GM20431 (cell line): Measurements from ENCODE around the gene STRN3.
"Not testable (repeated sequence)": the region's sequence is repeated elsewhere in the genome, so short reads cannot be mapped to it uniquely, and the experiment has no call there.

Experiments used
- in situ Hi-C: fragments of 300-500 bp; cut with MseI, MboI; formaldehyde crosslinking; loops from one replicate; pipeline ENCODE4 v1.15.0; 2020; ENCODE audit warnings: low sequenced_read_pairs; ENCODE audit not compliant: unreplicated experiment

Gene STRN3

DNA sequence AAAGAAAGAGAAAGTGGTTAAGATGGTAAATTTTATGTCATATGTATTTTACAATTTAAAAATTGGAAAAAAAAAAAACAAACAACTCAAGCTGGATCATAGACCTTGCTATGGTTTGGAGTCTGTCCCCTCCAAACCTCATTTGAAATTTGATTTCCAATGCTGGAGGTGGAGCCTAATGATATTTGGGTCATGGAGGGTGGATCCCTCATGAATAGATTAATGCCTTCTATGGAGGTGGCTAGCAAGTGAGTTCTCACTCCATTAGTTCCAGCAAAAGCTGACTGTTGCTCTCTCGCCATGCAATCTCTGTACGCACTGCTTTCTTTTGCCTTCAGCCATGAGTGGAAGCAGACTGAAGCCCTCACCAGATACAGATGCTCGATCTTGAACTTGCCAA is 22.9 kb downstream of the STRN3 start:
- in situ Hi-C loops, result no loop called here

DNA sequence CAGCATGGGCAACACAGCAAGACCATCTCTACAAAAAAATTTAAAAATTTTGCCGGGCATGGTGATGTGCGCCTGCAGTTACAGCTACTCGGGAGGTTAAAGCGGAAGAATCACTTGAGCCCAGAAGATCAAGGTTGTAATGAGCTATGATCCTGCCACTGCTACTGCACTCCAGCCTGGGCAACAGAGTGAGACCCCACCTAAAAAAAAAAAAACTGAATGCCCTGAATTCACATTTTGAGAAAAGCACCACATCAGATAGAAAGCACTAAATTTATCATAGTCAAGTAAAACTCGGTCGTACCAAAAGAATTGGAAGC is 24.9 kb downstream of the STRN3 start:
- in situ Hi-C loops, result no loop called here

DNA sequence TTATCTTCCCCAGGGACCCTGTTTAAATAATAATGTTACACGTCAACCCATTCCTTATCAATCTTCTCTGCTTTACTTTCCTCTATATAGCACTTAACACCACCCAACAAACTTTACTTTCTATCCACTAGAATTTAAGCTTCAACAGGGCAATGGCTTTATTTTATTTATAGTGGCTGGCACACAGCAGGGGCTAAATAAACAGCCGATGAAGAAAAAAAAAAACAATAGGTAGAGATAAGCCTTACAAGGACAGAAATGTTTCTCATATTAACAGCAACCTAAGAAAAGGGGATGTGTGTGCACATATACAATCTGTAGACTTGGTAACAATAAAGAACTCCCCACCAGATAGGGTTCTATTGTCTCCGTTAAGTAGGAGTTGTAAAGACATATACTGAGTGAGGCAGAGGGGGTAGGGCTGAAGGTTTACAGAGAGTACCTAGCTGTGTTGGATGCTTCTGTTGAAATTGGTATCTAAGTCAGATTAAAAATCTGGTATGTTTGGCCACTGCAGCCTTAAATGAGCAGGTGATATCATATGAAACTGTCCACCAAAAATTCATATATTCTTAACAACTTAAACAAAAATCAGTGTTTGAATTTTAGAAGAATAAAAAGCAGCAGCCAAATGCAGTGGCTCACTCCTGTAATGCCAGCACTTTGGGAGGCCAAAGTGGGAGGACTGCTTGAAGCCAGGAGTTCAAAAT is 25.4 kb downstream of the STRN3 start:
- in situ Hi-C loops, result no loop called here

DNA sequence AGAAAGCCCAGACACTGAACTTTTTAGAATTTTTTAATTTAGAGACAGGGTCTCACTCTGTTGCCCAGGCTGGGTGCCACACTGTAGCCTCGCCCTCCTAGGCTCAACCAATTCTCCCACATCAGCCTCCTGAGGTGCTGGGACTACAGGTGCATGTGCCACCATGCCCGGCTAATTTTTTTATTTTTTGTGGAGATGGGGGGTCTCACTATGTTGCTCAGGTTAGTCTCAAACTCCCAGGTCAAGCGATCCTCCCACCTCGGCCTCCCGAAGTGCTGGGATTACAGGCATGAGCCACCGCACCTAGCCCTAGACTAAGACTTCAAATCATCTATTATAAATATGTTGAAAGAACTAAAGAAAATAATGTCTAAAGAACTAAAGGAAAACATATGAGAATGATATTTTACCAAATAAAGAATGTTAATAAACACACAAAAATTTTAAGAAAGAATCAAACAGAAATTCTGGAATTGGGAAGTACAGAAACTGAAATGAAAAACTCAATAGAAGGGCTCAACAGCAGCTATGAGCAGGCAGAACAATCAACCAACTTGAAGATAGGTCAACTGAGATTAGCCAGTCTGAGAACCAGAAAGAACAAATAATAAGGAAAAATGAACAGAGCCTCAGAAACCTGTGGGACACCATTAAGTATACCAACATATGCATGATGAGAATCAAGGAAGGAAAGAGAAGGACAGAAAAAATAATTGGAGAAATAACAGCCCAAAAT is 27.0 kb downstream of the STRN3 start:
- in situ Hi-C loops, result no loop called here

DNA sequence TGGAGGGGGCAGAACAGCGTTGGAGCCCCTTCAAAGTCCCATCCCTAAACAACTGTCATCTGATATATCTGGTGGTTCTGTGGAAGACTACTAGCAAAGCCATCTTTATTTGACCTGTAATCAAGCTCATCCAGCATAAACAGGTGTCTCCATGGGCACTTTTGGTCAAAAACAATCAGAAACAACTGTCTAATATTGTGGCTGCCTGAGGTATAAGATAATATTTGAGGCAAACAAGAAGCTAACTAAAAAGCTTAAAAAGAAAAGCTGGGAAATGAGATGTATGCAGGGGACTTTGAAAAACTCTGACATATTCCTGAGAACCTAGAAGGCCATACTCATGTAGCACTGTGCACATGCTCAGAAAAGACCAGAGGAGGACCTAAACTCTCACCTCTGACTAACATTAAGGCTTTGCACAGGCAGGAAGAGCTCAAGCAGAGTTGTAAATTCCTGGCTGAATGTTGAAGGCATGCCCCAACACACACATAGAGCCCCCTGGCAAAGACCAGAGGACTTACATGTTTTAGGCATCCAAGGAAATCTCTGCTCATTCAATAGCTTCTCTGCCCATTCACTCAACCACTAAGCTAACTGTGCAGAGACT is 28.0 kb downstream of the STRN3 start:
- in situ Hi-C loops, result no loop called here

DNA sequence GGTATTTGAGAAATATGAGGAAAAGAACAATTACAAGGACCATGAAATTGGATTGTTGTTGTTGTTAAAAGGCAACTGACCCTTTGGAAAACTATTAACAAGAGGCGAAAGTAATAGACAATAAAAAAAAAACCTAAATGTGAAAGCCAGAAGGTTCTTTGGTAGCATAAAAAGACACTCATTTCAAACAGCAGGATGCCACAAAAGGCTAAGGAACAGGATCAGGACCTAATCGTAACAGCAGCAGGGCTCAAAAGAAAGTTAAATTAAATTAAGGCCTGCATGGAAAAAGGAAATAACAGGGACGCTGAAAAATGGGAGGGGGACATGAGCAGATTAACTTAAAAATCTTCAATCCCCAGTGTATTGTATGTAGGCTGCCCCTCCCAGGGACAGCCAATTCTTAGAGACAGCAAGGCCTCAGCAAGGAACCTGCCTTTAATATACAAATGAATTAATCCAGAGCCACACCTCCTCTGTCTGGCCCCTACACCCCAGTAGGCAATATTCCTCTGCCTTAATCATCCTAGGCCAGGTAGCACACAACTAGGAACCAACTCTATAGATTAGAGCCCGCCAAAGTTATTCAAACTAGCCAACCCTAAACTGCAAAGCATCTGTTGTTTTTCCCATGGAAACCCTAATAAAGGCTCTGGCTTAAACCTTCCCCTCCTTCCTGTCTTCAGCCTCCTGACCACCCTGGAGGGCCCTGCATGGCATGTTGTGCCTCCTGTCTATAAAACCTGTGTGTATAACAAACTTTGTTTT is 29.1 kb downstream of the STRN3 start:
- in situ Hi-C loops, result no loop called here

DNA sequence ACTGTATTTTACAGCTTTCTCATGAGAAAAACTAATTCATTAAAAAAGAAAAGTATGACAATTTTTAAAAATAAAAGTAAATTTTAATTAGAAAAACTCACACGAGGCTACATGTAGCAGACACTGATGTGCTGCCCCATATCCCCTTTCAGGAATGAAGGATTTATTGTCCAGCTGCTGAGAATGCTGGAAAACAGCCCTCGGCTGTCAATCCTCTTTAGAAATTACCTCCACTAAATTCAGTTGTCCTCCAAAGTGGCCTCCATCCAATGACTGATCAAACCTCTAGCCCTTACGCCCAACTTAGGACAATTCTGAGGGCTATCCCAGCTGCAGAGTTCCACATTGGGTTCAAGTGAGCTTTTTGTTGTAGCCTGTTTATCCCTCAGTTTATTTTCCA is 30.5 kb downstream of the STRN3 start:
- in situ Hi-C loops, result no loop called here

DNA sequence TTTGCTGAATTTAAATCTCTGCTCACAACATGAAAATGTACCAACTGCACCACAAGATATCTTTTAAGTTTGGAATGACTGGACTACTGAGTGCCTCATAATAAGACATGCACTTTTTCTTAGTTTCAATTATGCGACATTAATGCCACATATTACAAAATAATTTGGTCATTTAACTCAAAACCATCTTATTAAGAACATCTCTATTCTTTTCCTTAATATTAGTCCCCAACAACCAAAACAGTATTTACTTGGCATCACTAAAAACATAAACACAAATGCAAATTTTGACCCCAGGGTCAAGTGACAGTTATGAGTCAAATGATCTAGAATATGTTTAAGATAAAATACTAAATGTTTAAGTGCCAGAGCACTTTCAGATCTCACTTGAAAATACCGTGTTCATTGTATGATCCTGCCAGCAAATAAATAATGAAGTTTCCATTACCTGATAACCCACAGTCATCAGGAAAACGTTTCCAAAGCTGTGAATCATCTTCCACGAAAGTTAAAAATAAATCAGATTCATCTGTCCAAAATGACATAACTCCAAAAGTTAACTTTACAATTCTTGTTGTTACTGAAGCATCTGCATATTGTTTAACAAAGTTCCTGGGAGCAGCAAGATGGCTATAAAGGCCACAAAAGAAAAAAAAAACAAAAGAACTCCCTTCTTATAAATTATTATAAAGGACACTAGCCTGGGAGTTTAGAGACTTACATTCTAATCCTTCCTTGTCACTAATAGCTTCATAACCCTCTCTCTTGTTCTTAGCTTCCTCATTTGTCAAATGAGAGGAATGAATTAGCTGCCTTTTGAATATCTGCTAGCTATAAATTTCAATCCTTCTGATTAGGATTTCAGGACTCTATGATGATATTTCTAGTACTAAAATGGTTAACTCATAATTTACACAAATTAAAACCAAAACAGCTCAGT is 31.2 kb downstream of the STRN3 start:
- in situ Hi-C loops, result no loop called here

DNA sequence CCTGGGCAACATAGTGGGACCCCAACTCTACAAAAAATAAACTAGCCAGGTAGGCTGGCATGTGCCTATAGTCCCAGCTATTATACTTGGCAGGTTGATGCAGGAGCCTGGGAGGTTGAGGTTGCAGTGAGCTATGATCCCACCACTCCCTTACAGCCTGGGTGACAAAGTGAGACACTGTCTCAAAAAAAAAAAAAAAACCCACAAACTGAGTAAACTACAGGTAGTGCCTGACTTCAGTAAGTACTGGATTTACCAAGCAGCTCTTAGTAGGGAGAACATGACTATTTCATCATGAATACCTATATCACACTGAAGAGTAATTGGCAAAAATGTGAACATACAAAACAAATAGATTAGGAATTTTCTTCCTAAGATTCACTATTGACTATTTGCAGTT is 33.1 kb downstream of the STRN3 start:
- in situ Hi-C loops, result no loop called here

DNA sequence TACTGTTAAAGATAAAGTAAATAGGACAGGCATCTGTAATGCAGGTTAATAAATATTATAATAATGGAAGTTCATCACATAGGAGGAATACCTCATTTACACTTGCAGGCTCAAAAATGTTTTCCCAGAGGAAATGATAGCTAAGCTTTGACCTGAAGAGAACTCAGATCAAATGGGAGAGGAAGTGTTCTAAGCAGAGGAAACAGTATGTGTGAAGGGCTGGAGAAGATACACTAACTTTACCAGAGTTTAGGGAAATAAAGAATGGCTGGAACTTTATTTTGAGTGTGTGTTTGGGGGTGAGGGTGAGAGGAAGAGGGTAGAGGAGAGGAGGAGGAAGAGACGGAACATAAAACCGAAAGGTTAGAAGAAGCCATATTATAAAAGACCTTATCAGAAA is 34.8 kb downstream of the STRN3 start:
- in situ Hi-C loops, result no loop called here

DNA sequence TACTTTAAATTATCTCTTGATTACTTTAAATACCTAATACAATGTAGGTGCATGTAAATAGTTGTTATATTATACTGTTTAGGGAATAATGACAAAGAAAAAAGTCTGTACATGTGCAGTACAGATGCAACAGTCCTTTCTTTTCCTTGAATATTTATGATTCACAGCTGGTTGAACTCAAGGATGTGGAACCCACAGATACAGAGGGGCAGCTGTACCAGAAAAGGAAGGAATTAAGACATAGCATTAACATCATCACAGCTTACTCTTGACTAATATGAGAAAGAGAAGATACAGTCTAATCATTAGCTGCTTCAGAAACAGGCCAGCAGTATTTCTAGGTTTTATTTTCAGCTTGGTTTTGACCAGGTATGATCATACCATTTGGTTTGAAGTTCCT is 35.4 kb downstream of the STRN3 start:
- in situ Hi-C loops, result no loop called here

DNA sequence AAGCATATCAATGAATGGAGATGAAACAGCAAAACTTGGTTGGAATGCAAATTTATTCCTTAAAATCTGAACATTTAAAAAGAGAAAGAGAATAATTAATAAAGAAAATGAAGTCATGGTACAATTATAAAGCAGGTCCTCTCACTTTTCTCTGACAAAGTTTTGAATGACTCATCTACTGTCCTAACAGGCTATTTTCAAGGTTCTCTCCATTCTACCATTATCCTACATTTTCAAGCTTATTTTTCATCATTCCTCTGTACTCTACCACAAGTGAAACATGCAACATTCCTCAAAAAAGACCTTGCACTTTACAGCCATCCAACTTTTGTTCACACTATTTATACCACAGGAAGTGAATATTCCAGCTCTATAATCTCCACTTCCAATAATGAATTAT is 37.7 kb downstream of the STRN3 start:
- in situ Hi-C loops, result no loop called here

DNA sequence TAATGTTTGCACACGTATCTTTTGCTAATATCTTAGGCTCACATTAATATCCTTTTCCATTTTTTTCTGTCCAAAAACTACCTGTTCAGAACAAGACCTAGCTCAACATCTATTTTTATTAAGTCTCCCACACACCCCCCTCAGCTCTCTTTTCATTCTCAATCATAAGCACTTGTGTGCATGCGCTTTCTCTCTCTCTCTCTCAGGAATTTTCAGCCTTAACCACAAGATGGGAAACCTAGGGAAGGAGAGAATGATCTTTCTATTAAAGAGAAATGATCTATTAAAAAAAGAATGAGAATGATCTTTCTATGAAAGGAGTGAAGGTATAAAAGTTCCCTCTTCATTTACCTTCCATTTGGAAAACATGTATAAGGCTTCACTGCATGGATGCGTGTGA is 40.4 kb downstream of the STRN3 start:
- in situ Hi-C loops, result no loop called here

DNA sequence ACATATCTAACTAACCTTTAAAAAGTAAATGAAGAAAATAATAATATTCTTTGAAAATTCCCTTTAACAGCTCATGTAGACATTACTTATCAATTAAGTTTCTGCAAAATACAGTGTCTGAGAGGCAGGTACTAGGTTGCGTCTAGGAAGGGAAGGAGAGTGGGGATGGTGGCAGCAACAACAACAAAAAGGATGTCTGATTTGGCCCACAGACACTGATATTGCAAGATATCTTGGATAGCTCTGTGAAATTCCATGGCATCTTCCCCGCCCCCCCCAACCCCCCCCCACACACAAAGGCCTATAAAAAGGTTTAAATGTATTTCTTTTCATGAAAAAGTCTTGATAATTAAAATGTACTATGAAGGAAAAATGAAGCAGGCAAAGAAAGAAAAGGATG is 42.3 kb downstream of the STRN3 start:
- in situ Hi-C loops, result no loop called here

DNA sequence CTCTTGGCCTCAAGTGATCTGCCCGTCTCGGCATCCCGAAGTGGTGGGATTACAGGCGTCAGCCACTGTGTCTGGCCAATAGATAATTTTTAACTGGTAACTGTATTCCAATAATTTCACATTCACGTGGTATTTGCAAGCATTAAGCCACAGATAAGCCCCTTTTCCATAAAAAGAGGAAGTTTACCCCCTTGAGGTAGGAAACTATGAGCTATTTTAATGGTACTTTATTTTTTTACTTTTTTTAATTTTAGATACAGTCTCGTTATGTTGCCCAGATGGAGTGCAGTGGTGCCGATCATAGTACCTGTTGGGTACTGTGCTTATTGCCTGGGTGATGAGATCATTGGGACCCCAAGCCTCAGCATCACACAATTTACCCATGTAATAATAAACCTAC is 43.6 kb downstream of the STRN3 start:
- in situ Hi-C loops, result no loop called here

DNA sequence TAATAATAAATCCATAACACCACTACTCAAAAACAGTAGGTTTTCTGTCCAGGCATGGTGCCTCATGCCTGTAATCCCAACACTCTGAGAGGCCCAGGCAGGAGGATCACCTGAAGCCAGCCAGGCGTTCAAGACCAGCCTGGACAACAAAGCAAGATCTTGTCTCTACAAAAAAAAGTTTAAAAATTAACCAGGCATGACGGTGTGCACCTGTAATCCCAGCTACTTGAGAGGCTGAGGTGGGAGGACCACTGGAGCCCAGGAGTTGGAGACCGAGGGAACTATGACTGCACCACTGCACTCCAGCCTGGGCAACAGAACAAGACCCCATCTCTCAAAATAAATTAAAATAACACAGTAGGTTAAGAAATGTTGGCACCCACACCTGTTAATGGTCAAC is 45.2 kb downstream of the STRN3 start:
- in situ Hi-C loops, result no loop called here

DNA sequence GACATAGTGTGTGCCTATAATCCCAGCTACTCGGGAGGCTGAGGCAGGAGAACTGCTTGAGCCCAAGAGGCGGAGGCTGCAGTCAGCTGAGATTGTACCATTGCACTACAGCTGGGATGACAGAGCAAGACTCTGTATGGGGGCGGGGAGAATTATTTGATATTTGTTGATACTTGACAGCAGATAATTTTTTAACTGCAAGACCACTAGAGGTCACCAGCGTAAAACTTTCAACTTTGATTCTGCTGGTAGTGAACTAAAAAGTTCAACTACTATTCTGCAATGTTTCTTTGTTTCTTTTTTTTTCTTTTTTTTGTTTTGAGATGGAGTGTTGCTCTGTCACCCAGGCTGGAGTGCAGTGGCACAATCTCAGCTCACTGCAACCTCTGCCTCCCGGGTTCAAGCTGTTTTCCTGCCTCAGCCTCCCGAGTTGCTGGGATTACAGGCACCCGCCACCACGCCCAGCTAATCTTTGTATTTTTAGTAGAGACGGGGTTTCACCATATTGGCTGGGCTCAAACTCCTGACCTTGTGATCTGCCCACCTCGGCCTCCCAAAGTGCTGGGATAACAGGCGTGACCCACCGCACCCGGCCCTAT is 46.0 kb downstream of the STRN3 start:
- in situ Hi-C loops, result not testable (repeated sequence)

DNA sequence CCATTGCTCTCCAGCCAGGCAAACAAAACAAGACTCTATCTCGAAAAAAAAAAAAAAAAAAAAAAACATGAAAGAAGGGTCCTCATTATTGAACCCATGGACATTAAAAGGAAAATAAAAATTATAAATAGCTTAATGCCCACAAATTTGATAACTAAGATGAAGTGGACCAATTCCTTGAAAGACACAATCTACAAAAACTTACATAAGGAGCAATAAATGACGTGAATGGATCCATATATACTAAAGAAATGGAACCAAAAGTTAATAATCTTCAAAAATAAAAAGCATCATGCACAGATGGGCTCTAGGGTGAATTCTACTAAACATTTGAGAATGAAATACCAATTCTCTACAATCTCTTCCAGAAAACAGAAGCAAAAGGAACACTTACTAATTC is 48.4 kb downstream of the STRN3 start:
- in situ Hi-C loops, result loop anchor here (10.0 kb wide), 1 partner anchor 97 kb away; no protein-coding TSS in a partner anchor

DNA sequence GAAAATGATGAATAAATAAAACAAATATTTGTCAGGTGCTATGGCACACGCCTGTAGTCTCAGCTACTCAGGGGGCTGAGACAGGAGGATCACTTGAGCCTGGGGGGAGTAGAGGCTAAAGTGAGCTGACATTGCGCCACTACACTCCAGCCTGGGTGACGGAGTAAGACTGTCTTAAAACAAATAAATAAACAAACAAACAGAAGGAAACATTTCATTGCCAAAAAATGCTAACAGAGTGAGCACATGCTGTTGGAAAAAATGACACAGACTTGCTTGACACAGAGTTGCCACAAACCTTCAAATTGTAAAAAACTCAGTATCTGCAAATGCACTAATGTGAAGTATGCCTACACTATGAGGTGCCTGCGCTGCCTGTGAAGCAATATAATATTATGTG is 51.6 kb downstream of the STRN3 start:
- in situ Hi-C loops, result loop anchor here (10.0 kb wide), 1 partner anchor 100 kb away; no protein-coding TSS in a partner anchor
